A172 (cell line): ENCODE data around the gene ENDOG. TPM values are rescaled to one million over a fixed set of nuclear protein-coding genes. Genes with fewer than 3 reads are reported as not detected.

ENCODE experiments used
- DNase-seq: peaks from one replicate; pipeline ENCODE4 v3.0.0-alpha.2; 2015; ENCODE audit warnings: low spot score
- total RNA-seq: library from RNA; depleted of rRNA; stranded (reverse); fragments of >200 nt; shearing (Covaris generic); gene quantifications from 2 replicates; pipeline ENCODE4 v1.2.3, GENCODE V29; 2014

Gene ENDOG
- total RNA-seq, 1 experiment from 2014 or later, result 57.8 TPM

DNA sequence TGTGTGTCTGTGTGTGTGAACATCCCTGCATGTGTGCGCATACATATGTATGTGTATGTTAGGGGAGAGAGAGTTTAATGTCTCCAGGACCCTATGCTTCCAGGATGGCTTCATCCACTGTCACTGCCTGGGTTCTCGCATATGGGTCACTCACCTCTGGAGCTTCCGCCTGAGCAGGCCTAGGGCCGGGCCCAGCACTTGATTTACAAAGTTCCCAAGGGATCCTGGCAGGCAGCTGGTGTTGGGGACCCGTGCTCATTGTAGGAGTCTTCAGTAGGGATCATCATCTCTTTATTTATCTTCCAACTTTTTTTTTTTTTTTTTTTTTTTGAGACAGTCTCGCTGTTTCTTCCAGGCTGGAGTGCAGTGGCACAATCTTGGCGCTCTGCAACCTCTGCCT lies 18.2 kb upstream of the ENDOG start:
- no peak for DNase-seq

DNA sequence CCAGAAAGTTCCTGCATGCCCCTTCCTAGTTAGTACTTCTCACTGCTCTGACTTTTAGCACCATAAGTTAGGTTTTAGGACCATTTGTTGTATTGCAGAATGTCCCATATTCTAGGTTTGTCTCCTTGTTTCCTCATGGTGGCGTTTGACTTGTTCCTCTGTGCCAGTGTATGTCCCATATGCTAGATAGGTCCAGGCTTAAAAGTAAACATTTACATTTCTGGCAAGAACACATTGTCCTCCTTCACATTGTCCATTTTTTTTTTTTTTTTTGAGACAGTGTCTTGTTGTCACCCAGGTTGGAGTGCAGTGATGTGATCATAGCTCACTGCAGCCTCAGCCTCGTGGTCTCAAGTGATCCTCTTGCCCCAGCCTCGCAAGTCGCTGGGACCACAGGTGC lies 15.8 kb upstream of the ENDOG start:
- DNase-seq, result no peak

DNA sequence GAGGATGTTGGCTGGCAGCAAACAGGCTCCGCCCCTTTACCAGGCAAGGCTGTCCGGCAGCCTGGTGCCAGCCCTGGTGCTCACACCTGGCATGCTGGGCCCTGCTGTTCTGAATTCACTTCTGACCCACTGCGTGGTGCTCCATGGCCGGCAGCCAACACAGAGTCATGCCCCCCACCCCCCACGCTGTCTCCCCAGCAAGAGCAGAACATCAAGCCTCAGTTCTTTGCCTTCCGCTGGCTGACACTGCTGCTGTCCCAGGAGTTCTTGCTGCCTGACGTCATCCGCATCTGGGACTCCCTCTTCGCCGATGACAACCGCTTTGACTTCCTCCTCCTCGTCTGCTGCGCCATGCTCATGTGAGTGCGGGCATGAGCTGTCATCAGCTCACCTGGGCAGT lies 12.6 kb upstream of the ENDOG start:
- no peak for DNase-seq

DNA sequence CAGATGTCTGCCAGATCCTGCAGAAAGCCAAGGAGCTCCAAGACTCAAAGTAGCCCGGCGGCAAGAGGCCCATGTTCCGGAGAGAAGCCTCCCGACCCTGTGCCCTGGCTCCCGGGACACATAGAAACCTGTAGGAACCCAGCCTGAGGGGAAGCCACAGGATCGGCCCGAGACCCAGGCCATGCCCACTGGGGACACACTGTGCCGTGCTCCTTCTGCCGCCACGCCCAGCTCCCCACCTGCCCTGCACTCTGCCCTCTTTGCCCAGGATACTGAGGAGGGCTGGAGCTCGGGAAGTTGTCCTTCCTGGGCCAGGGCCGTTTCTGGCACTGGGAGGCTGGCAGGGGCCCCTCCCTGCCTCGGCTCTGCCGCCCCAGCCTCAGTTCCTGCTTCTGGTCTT lies 10.5 kb upstream of the ENDOG start:
- no peak for DNase-seq

DNA sequence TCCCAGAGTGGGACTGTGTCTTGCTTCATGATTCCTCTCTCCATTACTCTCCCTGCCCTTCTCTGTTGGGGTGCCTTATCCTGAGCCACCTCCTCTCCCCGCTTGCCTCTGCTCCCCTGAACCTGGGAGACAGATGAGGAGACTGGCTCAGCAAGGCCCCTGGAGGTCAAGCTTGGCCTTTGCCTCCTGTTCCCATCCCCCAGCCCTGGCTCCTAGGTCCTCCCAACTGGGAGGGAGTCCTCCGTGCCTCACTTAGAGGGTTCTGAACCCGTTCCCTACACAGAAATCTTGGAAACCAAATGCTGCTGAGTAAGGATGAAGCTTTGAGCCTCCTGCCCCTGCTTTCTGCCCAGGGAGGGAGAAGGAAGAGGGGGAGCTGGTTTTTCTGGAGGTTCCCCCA lies 9.8 kb upstream of the ENDOG start:
- no peak for DNase-seq

DNA sequence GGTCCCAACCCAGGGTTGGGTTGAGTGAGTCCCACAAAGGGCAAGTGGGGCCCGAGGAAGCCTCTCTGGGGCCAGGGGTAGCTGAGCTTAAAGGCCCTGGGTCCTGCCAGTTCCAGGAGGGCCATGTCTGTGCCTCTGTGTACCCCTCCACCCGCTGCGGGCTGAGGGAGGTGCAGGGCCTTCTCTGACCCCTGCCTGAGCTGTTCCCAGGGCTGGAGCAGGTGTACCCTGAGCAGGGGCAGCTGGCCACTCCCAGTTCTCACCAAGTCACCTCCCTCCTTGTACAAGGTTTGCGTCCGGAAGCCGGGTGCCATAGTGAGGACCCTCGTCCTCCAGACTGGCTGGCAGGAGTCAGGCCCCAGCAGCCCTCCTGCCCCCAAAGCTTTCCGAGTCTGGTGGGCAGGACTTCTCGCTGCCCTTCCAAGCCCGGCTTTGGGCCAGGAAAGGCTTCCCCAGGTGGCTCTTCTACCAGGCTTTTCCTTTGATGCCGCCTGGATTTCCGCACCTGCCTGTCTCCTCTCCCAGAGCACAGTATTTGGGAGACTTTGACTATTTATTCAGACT lies 9.2 kb upstream of the ENDOG start:
- DNase-seq, result no peak

DNA sequence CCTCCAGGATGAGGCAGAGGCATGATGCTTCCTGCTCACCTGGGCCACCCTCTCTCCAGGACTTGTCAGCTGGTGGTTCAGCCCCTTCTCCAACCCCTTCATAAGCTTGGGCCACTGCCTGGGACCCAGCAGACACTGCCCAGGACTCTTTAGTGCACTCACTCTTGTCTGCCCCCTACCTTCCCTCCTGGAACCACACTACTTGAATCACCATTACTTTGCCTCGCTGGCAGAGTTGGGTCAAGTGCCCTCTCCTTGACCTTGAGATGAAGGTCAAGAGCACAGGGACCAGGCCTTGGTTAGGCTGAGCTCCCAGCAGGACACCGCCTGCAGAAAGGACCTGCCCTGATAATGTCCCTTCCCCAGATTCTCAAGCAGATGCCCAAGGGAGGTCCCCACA lies 8.5 kb upstream of the ENDOG start:
- no peak for DNase-seq

DNA sequence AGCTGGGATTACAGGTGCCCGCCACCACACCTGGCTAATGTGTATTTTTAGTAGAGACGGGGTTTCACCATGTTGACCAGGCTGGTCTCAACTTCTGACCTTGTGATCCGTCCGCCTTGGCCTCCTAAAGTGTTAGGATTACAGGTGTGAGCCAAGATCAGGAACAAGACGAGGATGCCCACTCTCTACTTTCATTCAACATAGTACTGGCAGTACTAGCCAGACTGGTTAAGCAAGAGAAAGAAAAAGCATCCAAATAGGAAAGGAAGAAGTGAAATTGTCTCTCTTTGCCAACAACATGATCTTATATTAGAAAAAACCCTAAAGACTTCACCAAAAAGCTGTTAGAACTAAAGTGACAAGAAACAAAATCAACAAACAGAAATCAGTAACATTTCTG lies 7.4 kb upstream of the ENDOG start:
- DNase-seq, result no peak

DNA sequence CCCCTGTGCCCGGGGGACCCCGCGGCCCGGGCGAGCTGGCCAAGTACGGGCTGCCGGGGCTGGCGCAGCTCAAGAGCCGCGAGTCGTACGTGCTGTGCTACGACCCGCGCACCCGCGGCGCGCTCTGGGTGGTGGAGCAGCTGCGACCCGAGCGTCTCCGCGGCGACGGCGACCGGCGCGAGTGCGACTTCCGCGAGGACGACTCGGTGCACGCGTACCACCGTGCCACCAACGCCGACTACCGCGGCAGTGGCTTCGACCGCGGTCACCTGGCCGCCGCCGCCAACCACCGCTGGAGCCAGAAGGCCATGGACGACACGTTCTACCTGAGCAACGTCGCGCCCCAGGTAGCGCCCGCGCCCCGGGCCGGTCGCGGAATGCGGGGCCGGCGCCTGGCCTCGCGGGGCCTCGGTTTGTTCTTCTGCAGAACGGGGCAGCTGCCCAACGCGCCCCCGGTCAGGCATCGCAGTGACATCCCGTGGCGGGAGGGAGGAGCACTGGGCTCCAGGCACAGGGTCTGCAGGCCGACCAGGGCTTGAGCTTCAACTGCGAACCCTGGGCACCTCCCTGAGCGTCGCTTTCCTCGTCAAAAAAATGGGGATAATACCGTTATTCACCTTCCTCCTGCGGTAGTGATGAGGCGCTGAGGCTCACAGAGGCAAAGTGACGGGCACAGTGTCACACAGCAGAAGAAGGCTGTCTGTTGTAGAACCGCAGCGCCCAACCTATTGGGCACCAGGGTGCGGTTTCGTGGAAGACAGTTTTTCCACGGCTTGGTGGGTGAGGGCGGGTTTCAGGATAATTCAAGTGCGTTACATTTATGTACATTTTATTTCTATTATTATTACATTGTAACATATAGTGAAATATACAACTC lies 777 bp downstream of the ENDOG start:
- no peak for DNase-seq

DNA sequence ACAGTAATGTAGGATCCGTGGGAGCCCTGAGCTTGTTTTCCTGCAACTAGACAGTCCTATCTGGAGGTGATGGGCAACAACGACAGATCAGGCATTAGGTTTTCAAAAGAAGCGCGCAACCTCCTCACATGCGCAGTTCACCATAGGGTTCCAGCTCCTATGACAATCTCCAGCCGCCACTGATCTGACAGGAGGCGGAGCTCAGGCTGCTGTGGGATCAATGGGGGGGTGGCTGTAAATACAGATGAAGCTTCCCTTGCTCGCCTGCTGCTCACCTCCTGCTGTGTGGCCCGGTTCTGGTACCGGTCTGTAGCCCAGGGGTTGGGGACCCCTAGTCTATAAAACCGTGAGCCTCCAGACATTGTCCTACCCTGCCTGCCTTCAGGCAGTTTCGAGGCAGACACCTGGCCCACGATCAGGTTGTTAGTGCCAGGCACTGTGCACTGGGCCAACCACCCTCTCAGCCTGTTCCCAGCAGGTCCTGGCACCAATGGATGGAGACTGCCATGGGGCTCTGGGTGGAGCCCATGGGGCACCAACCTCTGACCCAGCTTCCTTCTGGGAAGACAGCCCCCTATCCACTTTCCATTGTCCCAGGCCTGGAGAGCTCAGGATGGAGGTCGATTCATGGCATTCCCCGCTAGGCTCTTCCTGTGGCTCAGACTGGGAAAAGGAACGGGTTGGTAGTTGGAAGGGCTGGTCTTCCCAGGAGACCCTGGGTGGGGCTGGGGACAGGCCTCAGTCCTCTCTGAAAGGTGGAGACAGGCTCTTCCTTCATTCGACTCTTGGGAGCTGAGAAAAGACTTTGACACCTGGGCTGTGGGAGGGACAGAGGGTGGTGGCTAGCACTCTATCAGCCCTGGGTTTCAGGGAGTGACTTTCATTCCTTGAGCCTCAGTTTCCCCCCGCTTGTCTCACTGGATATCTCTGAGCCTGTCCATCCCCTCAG lies 1.7 kb downstream of the ENDOG start:
- no peak for DNase-seq

DNA sequence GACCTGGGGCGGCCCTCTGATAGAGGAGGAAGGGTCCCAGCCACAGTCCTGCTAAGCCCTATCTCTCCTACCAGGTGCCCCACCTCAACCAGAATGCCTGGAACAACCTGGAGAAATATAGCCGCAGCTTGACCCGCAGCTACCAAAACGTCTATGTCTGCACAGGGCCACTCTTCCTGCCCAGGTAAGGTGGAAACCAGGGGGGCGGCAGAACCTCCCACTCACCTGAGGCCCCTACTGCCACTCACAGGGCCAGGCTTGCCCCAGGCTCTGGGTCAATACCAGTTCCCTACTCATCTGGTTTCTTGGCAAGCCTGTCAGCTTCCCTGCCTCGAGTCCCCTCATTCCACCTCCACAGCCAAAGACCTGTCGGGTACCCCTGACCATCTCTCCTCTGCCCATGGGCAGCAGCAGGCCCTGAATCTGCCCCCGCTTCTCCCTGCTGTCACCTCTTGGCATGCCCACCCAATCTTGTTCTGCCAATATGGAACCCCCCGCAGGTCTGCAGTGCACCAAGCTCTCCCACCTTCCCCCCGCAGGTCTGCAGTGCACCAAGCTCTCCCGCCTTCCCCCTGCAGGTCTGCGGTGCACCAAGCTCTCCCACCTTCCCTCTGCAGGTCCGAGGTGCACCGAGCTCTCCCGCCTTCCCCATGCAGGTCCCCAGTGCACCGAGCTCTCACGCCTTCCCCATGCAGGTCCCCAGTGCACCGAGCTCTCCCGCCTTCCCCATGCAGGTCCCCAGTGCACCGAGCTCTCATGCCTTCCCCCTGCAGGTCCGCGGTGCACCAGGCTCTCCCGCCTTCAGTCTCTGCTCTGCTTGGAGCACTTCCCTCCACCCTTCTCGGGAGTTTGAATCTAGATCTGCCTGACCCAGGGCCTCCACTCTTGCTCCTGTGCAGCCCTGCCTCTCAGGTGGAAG lies 2.6 kb downstream of the ENDOG start:
- DNase-seq, result no peak

DNA sequence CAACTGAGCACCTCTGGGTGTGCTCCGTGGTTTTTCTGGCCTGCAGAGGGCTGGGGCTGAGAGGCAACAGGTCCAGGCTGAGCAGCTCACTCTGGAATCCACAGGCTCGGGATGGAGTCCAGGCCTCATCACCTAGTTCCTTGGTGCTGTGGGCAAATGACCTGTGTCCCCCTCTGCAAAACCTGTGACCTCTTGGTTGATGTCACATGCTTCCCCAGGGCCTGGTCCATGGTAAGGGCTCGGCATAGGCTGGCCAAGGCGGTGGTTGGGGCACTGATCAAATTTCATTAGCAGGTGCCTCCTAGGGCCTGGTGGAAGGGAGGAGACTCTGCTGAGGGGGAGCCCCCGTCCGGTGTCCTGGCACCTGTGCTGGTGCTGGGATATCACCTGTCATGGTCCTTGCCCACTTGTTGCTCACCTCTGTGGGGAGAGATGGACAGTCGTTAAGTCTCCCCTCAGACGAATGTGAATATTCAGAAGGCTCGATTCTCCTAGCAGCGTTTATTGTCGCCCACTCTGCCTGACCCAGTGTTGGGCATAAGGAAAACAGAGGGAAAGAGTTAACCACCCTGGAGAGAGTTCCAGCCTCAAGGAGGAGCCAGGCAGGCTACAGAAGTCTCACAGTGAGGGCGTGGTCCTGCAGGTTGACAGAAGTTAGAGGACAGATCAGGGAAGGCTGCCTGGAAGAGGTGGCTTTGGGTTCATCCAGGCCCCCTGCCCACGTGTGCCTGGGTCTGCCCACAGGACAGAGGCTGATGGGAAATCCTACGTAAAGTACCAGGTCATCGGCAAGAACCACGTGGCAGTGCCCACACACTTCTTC lies 3.5 kb downstream of the ENDOG start:
- DNase-seq, result no peak

DNA sequence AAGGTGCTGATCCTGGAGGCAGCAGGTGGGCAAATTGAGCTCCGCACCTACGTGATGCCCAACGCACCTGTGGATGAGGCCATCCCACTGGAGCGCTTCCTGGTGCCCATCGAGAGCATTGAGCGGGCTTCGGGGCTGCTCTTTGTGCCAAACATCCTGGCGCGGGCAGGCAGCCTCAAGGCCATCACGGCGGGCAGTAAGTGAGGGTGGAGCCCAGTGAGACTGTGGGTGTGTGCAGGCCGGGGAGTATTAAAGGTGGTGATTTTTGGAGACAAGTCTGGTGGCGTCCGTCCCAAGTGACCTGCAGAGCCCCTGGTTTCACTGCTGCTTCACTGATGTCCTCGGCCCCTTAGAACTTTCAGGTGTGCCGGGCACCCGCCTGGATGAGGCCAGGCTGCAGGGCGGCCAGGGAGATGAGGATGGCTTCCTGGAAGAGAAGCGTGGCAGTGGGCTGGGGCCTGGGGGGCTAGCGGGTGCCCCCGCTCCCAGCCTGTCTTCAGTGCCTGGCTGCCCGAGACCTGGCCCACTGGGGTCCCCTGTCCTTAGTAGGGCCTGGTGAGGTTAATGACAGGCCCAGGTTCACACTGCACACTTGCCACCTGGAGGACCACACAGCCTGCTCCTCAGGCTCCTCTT lies 4.2 kb downstream of the ENDOG start:
- DNase-seq, result no peak

DNA sequence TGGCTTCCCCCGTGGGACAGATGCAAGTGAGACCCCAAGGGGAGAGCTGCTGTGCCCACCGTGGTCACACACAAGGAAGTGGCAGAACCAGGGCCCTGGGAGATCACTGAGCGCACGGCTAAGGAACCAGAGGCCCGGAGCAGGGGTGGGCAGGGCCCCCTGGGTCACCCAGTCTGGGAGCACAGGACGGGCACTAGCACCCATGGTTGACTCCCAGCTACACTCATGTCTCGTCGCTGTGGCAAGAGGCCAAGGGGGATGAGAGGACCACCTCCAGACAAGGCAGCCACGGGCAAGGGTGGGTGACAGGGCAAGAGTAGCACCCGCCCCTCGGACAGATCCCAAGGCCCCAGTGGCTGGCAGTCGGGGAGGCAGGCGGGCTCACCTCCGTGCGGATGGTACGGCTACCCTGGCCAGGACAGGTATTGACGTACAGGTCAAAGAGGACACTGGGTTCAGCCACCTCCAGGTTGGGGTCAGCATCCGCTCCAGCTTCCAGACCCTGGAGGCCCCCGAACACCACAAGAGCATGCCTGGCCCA lies 5.1 kb downstream of the ENDOG start:
- no peak for DNase-seq

DNA sequence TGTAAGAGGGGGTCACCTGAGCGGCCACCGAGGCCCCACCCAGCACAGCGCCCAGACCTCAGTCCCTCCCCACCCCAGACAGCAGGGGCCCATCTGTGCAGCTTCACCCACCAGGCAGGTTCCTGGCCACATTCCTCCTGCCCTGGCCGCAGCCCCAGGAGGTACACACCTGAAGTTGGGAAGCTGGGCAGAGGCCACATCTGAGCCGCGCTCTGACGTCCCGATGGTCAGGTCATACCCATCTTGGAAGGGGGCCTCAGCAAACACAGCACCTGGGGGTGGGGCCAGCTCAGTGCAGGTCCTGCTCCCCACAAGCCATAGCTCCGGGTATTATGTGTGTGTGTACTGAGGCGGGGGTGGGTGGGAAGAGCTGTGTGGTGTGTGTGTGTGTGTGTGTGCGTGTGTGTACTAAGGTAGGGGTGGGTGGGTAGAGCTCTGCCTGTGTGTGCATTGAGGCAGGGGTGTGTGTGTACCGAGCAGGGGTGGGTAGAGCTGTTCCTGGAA lies 5.7 kb downstream of the ENDOG start:
- no peak for DNase-seq

DNA sequence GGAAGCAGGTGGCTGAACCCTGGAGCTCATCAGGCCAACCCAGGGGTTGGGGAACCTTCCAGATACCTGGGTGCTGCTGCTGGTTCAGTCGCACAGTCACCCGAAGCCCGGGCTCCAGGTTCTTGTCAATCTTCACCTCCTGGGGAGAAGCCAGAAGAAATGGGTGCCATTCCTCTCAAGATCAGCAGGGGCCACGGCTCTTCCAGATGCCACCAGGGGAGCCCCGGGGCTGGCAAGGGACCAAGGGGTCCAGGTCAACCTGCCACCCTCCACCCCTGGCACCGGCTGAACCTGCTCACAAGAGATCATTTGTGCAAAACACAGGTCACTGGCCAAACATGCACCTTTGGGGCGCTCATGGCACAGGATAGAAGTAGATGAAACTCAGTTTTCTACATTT lies 6.6 kb downstream of the ENDOG start:
- no peak for DNase-seq

DNA sequence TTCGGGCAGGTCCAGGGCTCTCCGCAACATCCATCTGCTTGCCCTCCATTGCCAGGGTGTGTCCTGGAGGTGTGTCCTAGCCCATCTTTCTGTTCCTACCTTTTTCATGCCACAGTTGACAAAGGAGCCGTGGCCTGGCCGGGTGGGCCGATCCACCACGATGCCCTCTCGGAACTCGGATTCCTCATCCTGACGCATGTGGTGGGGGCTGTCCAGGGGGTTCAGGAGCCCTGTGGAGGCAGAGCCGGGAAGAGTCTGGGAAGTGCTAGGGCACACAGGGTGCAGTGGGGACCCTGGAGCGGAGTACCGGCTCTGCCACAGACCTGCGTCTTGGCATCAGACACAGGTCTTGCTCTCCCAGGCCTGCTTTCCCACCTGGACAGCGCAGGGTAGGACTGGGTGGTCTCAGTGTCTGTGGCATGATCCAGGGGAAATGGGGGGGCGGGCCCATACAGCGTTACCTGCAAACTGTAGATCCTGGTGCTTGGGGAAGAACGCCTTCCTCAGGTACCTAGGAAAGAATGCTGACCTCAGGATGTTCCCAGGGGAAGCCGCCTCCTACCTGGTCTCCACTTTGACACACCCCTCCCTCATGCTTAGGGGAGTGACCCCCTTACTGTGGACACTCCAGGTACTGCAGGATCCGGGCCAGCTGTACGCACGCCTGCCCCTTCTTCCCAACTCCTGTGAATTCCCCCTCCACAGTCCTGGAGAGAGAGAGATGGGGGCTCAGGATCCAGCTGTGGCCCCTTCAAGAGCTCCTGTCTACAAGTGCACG lies 7.8 kb downstream of the ENDOG start:
- DNase-seq, result no peak

DNA sequence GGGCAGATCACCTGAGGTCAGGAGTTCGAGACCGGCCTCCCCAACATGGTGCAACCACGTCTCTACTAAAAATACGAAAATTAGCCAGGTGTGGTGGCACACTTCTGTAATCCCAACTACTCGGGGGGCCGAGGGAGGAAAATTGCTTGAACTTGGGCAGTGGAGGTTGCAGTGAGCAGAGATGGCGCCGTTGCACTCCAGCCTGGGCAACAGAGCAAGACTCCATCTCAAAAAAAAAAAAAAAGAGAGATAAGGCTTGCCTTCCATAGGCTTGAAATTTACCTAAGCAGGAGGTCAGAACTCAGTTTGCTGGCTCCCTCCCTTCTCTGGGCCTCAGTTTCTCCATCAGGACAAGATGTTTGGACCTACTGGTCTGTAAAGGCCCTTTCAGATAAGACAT lies 10.0 kb downstream of the ENDOG start:
- DNase-seq, result no peak
